Measurements from ENCODE around the gene DCUN1D4. TPM values are rescaled to one million over a fixed set of nuclear protein-coding genes. Genes with fewer than 3 reads are reported as not detected.

The DCUN1D4 gene
- total RNA-seq, 1 experiment from 2014 or later = 34.3 TPM

- ChIA-PET POLR2A (no interaction called here), CTCF (interaction anchor here (0.8 to 2.6 kb wide), 7 partner anchors 11 to 318 kb away, joined by 3 to 10 read pairs (median 4); partner anchors contain the start of gene DCUN1D4)
- H3K36me3 Mint-ChIP-seq = peaks cover 38% of the 10 kb centered on the region
- H3K27ac Mint-ChIP-seq = peak overlapping the region; percentile 90
- DNase-seq (ENCODE audit: low spot score) = no peak
- H3K9me3 Mint-ChIP-seq = no peaks in the 10 kb centered on the region
- H3K4me3 Mint-ChIP-seq = no peak overlapping the region
- TF ChIP-seq, protein P1, sequence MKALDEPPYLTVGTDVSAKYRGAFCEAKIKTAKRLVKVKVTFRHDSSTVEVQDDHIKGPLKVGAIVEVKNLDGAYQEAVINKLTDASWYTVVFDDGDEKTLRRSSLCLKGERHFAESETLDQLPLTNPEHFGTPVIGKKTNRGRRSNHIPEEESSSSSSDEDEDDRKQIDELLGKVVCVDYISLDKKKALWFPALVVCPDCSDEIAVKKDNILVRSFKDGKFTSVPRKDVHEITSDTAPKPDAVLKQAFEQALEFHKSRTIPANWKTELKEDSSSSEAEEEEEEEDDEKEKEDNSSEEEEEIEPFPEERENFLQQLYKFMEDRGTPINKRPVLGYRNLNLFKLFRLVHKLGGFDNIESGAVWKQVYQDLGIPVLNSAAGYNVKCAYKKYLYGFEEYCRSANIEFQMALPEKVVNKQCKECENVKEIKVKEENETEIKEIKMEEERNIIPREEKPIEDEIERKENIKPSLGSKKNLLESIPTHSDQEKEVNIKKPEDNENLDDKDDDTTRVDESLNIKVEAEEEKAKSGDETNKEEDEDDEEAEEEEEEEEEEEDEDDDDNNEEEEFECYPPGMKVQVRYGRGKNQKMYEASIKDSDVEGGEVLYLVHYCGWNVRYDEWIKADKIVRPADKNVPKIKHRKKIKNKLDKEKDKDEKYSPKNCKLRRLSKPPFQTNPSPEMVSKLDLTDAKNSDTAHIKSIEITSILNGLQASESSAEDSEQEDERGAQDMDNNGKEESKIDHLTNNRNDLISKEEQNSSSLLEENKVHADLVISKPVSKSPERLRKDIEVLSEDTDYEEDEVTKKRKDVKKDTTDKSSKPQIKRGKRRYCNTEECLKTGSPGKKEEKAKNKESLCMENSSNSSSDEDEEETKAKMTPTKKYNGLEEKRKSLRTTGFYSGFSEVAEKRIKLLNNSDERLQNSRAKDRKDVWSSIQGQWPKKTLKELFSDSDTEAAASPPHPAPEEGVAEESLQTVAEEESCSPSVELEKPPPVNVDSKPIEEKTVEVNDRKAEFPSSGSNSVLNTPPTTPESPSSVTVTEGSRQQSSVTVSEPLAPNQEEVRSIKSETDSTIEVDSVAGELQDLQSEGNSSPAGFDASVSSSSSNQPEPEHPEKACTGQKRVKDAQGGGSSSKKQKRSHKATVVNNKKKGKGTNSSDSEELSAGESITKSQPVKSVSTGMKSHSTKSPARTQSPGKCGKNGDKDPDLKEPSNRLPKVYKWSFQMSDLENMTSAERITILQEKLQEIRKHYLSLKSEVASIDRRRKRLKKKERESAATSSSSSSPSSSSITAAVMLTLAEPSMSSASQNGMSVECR (CRISPR knock-in tag; IDR thresholded peaks at IDR 0.05; ENCODE audit: borderline replicate concordance) = no peak
- no peak for TF ChIP-seq HMGXB4 (CRISPR knock-in tag; IDR thresholded peaks at IDR 0.05)
- no peak for TF ChIP-seq ZBTB21 (CRISPR knock-in tag; IDR thresholded peaks at IDR 0.05; ENCODE audit: borderline replicate concordance)
- no peak for TF ChIP-seq AR (CRISPR knock-in tag; IDR thresholded peaks at IDR 0.05)
- TF ChIP-seq ZNF671 (CRISPR knock-in tag; IDR thresholded peaks at IDR 0.05) = no peak
- TF ChIP-seq, protein P2, sequence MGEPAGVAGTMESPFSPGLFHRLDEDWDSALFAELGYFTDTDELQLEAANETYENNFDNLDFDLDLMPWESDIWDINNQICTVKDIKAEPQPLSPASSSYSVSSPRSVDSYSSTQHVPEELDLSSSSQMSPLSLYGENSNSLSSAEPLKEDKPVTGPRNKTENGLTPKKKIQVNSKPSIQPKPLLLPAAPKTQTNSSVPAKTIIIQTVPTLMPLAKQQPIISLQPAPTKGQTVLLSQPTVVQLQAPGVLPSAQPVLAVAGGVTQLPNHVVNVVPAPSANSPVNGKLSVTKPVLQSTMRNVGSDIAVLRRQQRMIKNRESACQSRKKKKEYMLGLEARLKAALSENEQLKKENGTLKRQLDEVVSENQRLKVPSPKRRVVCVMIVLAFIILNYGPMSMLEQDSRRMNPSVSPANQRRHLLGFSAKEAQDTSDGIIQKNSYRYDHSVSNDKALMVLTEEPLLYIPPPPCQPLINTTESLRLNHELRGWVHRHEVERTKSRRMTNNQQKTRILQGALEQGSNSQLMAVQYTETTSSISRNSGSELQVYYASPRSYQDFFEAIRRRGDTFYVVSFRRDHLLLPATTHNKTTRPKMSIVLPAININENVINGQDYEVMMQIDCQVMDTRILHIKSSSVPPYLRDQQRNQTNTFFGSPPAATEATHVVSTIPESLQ (CRISPR knock-in tag; IDR thresholded peaks at IDR 0.05) = no peak
- no peak for TF ChIP-seq CREB1 (CRISPR knock-in tag; IDR thresholded peaks at IDR 0.05)
- no peak for TF ChIP-seq ERG (CRISPR knock-in tag; IDR thresholded peaks at IDR 0.05)
- peak; percentile 84 for ATAC-seq
- H3K27me3 Mint-ChIP-seq (ENCODE audit: low read depth) = no peaks in the 10 kb centered on the region
- peaks cover 22% of the 10 kb centered on the region for H3K4me1 Mint-ChIP-seq
These were observed 41.7 kb downstream of the DCUN1D4 start for GRCh38 chr4:51884606-51885005.

GRCh38 chr4:51885363-51885762 lies 42.4 kb downstream of the DCUN1D4 start:
- TF ChIP-seq SMAD3 (CRISPR knock-in tag; IDR thresholded peaks at IDR 0.05; ENCODE audit: borderline replicate concordance) (no peak), RELA (CRISPR knock-in tag; IDR thresholded peaks at IDR 0.05; ENCODE audit: borderline replicate concordance) (no peak), RORB (CRISPR knock-in tag; IDR thresholded peaks at IDR 0.05) (no peak), ZNF425 (CRISPR knock-in tag; conservative IDR thresholded peaks at IDR 0.05) (no peak)
- TF ChIP-seq, protein P3, sequence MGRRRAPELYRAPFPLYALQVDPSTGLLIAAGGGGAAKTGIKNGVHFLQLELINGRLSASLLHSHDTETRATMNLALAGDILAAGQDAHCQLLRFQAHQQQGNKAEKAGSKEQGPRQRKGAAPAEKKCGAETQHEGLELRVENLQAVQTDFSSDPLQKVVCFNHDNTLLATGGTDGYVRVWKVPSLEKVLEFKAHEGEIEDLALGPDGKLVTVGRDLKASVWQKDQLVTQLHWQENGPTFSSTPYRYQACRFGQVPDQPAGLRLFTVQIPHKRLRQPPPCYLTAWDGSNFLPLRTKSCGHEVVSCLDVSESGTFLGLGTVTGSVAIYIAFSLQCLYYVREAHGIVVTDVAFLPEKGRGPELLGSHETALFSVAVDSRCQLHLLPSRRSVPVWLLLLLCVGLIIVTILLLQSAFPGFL (CRISPR knock-in tag; IDR thresholded peaks at IDR 0.05; ENCODE audit: borderline replicate concordance) = no peak
- Mint-ChIP-seq H3K4me3 (no peak overlapping the region), H3K4me1 (peaks cover 22% of the 10 kb centered on the region), H3K36me3 (peaks cover 38% of the 10 kb centered on the region), H3K27ac (peak overlapping the region; percentile 90), H3K27me3 (ENCODE audit: low read depth) (no peaks in the 10 kb centered on the region), H3K9me3 (no peaks in the 10 kb centered on the region)
- ChIA-PET CTCF (interaction anchor here (0.6 to 2.6 kb wide), 11 partner anchors 10 to 178 kb away, joined by 3 to 9 read pairs (median 4); partner anchors contain the start of genes DCUN1D4 and SGCB), POLR2A (no interaction called here)
- ATAC-seq (peak; percentile 82), DNase-seq (ENCODE audit: low spot score) (no peak)

Measured in WTC11 (cell line).